Measurements from ENCODE around the gene ANKRD53.

GRCh38 chr2:71004857-71005256 lies 26.4 kb downstream of the ANKRD53 start:
- no peak for TF ChIP-seq CTCF (IDR thresholded peaks at IDR 0.05; ENCODE audit: insufficient read depth, low read length, poor library complexity, severe bottlenecking)
- TF ChIP-seq EZH2phosphoT487 (conservative IDR thresholded peaks at IDR 0.05; ENCODE audit: low read length), result no peak
